SHP77 treated with DMSO at 0.1 percent for 48 hours (cell line): ENCODE data around the gene FGF8.

Source experiments
- DNase-seq: peaks from one replicate; lab custom pipeline; 2025; lab: John Stamatoyannopoulos, UW

The FGF8 gene

GRCh38 chr10:101768791-101769170, 7.1 kb downstream of the FGF8 start:
- DNase-seq = no peak

- DNase-seq = no peak
Observed at GRCh38 chr10:101767966-101768790, 7.7 kb downstream of the FGF8 start.

- no peak for DNase-seq
Observed at GRCh38 chr10:101767600-101767945, 8.3 kb downstream of the FGF8 start.

DNA sequence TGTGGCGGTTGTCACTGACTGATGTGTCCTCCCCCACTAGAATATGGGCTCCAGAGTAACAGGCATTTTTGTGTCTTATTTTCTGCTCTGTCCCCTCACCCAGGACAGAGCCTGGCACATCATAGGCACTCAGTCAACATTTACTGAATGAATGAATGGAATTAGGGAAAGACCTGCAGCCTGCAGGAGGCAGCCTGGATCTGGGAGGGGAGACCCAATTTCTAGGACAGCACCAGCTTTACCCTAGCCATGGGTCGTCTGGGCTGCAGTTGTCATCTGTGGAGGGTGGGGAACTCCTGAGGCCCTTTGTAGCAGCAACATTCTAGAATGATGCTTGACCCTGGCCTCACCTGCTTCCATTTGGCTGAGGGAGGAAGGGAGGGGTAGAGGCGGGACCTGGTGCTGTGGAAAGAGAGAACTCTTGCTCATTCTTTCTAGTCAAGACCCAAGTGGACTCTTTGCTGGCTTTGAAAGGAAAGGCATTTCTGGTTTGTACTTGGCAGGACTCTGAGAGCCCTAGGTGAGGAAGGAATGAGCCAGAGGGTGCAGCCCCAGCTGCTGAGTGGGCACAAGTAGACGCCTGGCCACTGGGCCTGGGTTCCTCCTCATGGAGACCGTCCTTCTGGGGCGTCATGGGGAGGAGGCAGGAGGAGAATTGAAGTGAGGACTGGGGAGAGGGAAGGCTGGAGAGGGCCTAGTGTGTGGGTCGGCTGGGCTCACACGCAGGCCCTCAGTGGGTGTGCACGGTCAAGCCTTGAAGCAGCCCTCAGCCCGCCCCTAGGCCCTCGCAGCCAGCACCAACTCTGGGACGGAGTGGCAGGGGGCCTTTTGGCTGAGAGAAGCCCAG, 8.9 kb downstream of the FGF8 start:
- DNase-seq = no peak

DNA sequence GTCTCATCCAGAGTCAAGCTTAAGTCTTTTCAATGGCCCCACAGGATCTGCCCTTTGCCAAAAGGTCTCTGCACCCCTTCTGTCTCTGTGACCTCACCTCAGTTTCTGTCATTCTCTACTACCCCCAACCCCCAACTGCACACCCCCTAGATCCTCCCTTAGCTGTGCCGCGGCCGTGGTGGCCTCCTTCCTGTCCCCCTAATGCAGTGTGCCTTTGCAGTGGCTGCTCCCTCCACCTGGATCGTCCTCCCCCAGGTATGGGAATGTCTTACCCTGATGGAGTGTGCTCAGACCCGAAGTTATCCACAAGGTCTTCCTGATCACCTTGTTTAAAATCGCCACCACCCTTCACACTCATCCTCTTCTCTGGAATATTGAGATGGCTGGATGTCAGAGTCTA, 9.6 kb downstream of the FGF8 start:
- DNase-seq = no peak

DNA sequence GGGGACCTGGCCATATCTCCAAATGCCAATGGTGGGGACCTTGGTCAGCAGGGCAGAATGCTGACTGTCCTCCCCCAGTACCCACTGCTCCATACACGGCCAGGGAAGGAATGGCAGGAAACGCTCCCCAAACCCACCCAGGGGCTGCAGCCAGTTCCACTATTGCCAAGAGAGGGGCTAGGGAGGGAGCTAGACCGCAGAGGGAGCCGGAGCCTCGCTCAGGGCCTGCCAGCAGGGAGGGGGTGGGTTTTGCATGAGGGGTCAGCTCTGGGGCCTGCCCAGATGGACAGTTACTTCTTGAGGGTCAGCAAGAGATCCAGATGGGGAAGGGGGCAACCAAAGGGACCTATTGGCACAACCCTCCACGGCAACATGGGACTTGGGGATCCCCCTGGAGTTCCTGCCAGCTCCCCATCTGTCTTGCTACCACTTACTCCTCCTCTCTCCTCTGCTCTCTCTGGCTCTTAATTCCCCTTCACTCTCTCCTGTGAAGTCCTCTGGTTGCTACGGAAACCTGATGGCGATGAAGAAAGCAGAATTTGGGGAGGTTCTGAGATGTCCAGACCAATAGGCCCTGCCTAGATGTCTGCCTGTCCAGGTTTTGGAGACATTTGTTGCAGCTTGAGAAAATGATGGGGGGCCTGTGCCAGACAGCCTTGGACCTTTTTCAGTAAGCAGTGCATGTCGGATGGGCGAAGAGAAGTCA, 12.6 kb downstream of the FGF8 start:
- DNase-seq = no peak

DNA sequence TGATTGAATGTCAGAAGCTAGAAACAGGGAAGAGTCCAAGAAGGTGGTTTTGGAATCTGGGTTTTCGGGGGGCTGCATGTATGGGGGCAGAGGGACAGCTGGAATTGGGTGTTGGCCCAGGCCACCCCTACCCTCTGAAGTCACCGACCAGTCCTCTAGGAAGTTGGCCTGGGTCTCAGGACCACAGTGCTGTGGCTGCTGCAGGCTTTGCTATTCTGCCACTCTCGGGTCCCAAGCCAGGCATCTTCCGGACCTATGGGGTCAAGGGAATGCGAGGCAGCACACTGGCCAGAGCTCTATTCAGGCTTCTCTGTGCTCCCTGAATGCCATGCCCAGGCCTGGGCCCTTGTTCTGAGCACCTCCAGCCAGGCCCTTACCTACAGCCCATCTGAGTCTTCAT, 13.2 kb downstream of the FGF8 start:
- DNase-seq = no peak

GRCh38 chr10:101761226-101761625, 14.7 kb downstream of the FGF8 start:
- DNase-seq = no peak

GRCh38 chr10:101760510-101760909, 15.4 kb downstream of the FGF8 start:
- no peak for DNase-seq

DNA sequence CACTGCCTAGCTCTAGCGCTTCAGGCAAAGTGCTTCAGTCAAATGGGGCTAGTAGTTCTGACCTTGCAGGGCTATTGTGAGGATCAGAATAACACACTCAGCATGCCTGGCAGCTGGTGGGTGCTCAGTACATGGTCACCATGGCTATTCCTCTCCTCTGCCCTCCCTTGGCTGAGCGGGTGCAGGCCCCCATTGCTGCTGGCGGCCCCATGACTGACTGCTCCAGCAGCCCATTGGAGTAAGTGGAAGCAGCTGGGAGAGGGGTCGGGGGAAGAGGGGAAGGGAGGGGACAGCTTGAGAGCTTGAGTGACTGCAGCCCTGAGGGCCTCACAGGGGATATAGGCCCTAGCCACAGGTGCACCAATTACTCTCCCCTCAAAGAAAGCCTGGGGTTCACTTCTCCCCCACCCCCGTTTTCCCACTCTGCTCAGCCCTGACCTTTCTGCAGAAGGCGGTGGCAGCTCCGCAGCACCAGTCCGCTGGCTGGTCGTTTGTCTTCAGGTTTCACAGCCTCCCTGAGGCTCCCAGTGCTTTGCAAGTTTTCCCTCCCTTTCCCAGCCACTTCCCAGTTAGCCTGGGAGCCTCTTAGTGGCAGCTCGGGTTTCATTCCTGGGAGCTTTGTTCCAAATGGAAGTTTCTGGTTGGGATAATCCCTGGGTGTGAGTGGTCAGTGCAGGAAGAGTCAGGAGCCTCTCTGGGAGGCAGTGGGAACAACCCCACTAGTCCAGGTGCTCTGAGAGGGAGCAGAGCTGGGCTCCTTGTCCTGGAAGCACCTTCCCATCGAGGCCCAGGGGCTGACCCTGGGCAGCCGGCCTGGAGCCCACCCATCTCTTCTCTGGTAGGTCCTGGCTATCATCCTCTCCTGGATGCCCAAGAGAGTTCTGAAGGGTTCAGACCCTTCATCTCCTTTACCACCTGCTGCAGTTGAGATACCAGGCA, 16.3 kb downstream of the FGF8 start:
- no peak for DNase-seq

GRCh38 chr10:101758858-101759257, 17.1 kb downstream of the FGF8 start:
- DNase-seq = no peak

DNA sequence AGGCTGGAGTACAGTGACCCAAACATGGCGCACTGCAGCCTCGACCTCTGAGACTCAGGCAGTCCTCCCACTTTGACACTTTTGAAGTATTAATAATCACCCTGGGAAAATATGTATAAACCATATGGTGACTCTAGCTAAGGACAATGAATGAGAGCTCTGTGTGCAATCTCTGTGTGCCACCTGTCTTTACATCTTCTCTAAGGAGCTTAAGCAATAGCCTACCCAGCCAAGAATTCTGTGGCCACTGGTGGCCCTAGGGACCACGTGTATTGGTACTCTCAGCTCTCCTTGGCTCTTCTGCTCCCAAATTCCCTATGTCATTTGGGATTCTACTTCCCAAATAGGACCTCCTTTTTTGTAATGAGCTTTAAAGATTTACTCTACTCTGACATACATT, 23.7 kb downstream of the FGF8 start:
- DNase-seq = no peak

DNA sequence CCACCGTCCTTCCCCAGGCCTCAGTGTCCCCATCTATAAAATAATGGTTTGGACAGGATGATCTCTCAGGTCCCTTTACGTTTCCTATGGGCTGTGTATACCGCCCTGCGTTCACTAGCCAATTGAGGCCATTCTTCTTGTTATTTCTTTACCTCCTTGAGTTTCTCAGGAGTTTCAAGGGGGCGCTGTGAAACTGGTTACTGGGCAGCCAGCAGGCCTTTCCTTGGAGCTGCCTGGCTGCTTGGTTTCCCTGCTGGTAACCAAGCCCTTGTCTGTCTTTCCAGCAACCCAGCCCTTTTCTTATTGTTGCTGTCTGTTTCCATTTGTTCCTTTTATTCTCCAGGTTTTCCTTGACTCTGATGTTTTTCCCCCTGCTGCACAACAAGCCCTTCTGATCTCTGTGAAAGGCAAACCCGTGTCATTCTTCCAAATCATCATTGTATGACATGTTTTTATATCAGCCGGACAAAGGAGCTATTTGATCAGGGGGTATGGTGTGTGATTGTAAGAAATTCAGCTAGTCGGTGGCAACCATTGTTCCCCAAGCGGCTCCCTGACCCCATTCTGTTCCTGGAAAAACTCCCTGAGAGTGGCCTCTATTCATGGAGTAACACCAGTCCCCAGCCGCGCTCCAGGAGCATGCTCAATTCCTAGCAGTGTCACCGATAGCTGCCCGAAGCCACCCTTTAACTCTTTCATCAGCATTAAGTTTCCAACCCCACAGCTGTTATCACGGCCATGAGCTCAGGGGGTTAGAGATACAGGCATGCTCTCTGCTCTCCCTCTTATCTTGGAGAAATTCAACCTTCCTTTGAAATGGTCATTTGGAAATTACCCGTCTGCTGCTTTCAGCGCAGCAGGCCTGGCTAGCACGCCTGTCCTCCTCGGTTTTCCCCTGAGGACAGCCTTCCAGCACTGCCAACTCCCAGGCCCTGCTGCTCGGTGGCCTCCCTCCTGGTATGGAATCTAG, 26.6 kb downstream of the FGF8 start:
- no peak for DNase-seq

- DNase-seq = no peak
Observed at GRCh38 chr10:101748496-101748895, 27.4 kb downstream of the FGF8 start.

GRCh38 chr10:101745074-101745696, 30.7 kb downstream of the FGF8 start:
- DNase-seq = no peak

DNA sequence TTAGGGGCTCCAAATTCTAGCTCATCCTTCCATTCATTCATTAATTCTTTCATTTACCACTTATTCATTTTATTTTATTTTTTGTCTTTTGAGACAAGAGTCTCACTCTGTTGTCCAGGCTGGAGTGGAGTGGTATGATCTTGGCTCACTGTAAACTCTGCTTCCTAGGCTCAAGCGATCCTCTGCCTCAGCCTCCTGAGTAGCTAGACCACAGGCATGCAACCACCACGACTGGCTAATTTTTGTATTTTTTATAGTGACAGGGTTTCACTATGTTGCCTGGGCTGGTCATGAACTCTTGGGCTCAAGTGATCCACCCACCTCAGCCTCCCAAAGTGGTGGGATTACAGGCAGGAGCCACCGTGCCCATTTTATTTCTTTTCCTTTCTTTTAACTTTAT, 31.6 kb downstream of the FGF8 start:
- no peak for DNase-seq

DNA sequence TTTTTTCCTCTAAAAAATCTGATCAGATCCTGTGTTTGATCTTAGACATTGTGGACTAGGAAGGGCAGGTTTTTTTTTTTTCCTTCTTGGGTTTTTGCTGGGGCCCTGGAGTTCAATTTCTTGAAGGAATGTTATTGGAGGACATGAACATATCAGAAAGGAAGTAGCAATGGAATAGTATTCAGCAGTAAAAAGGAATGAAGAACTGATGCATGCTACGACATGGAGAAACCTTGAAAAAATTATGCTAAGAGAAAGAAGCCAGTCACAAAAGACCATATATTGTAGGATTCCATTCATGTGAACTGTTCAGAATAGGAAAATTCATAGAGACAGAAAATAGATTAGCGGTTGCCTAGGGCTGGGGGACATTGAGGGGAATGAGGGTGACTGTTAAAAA, 34.0 kb downstream of the FGF8 start:
- no peak for DNase-seq

DNA sequence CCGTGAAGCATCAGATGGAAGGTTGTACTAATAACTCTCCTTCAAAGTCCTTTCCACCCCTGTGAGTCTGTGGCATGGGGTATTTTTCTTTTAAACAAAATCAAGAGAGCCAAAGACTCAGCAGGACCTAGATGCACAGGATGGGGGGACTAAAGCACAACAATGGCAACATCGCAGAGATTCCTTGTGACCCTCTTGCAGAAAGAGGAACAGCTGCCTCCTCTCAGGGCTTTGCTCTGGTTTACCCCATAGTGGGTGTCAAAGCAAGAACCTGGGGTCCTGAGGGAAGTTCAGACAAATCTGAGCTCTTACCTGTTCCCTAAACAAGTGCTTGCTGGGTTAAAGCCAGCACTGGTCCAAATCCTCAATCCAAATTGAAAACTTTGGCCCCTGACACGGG, 39.2 kb downstream of the FGF8 start:
- DNase-seq = no peak

DNA sequence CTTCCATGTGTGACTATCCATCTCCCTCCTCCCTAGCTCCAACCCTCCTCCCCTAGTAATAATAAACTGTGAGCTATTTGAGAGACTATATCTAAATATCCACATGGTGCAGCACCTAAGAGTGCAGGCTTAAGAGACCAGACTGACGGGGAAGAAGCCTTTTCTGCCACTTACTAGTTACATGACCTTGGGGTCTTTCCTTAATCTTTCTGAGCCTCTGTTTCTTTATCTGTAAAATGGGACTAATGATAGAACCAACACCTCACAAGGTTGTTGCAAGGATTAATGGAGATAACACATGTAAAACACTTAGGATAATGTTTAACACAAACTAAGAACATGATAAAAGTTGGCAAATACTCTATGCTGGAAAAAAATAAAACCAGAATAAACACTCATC, 43.8 kb downstream of the FGF8 start:
- DNase-seq = no peak

- no peak for DNase-seq
Observed at GRCh38 chr10:101726115-101726387, 49.9 kb downstream of the FGF8 start.
